Nephron progenitor cell (in vitro differentiated cells): Measurements from ENCODE around the gene SNRPA.
"Not testable (repeated sequence)": the region's sequence is repeated elsewhere in the genome, so short reads cannot be mapped to it uniquely, and the experiment has no call there.

Source experiments
- DNase-seq: peaks from one replicate; pipeline ENCODE4 v3.0.0; 2021
- H3K27ac Mint-ChIP-seq: 2 replicates; pipeline ENCODE4 v1.8.0; 2021; ENCODE audit warnings: mild to moderate bottlenecking, moderate library complexity, mixed read lengths
- H3K27me3 Mint-ChIP-seq: 2 replicates; pipeline ENCODE4 v1.8.0; 2021; ENCODE audit warnings: mild to moderate bottlenecking, low read depth, mixed read lengths; ENCODE audit not compliant: poor library complexity
- H3K36me3 Mint-ChIP-seq: 2 replicates; pipeline ENCODE4 v1.8.0; 2021; ENCODE audit warnings: low read depth, mixed read lengths
- H3K4me1 Mint-ChIP-seq: 2 replicates; pipeline ENCODE4 v1.8.0; 2021; ENCODE audit warnings: mixed read lengths
- H3K4me3 Mint-ChIP-seq: 2 replicates; pipeline ENCODE4 v1.8.0; 2021; ENCODE audit warnings: mild to moderate bottlenecking, moderate library complexity, mixed read lengths
- H3K9me3 Mint-ChIP-seq: 2 replicates; pipeline ENCODE4 v1.8.0; 2021; ENCODE audit warnings: mild to moderate bottlenecking, moderate library complexity, mixed read lengths
- TF ChIP-seq, protein P1 (sequence below): fragments of 200-600 bp; sonication (generic); IDR thresholded peaks from 2 replicates; pipeline ENCODE4 v1.5.0; 2021; ENCODE audit warnings: antibody characterized with exemption

The SNRPA gene

DNA sequence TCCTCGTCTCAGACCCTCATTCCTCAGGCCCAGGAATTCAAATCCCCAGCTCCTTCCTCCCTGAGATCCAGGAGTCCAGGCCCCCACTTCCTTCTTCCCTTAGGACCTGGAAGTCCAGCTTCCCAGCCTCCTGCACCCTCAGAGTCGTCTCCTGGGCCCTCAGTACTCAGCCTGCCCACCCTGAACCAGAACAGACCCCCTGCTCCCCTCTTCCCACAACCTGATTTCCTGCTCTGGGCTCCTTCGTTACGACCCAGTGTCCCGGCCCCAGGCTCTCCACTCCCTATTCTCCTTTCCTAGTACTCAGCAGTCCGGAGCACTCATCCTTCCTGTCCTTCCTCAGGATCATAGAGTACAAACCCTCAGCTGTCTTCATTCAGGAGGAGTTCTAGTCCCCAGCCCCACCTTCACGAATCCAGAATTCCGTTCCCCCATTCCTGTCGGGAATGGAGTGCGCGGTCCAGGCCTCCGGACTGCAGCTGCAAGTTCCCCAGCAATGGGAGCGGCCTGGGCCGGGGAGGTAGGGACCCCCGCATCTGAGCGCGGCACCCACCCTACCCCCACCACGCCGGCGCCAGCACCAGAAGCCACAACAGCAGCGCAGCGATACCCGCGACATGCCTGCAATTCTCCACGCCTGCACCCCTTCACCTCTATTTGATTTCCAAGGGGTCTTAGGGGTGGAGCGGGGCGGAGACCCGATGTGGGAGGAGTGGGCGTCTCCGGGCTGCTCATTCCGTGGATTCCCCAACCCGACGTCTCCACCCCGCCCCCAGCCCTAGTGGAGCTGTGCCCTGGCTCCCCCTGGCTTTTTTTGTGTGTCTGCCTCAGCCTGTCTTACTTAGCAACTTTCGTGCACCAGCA is 60.7 kb downstream of the SNRPA start:
- H3K9me3 Mint-ChIP-seq = no peaks in the 10 kb centered on the region
- H3K36me3 Mint-ChIP-seq = peaks cover 11% of the 10 kb centered on the region
- H3K4me1 Mint-ChIP-seq = peaks cover 65% of the 10 kb centered on the region
- TF ChIP-seq, protein P1, sequence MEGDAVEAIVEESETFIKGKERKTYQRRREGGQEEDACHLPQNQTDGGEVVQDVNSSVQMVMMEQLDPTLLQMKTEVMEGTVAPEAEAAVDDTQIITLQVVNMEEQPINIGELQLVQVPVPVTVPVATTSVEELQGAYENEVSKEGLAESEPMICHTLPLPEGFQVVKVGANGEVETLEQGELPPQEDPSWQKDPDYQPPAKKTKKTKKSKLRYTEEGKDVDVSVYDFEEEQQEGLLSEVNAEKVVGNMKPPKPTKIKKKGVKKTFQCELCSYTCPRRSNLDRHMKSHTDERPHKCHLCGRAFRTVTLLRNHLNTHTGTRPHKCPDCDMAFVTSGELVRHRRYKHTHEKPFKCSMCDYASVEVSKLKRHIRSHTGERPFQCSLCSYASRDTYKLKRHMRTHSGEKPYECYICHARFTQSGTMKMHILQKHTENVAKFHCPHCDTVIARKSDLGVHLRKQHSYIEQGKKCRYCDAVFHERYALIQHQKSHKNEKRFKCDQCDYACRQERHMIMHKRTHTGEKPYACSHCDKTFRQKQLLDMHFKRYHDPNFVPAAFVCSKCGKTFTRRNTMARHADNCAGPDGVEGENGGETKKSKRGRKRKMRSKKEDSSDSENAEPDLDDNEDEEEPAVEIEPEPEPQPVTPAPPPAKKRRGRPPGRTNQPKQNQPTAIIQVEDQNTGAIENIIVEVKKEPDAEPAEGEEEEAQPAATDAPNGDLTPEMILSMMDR = no peak
- H3K27me3 Mint-ChIP-seq = peaks cover 45% of the 10 kb centered on the region
- H3K27ac Mint-ChIP-seq = no peak overlapping the region
- peak; percentile 54 for DNase-seq
- H3K4me3 Mint-ChIP-seq = peak overlapping the region; percentile 90

- H3K27ac Mint-ChIP-seq, H3K9me3 Mint-ChIP-seq, DNase-seq, H3K36me3 Mint-ChIP-seq: not testable (repeated sequence)
- Mint-ChIP-seq H3K4me3 (peak overlapping the region; percentile 90), H3K4me1 (peaks cover 56% of the 10 kb centered on the region), H3K27me3 (peaks cover 52% of the 10 kb centered on the region)
Observed at GRCh38 chr19:40812571-40812970, 61.6 kb downstream of the SNRPA start.

DNA sequence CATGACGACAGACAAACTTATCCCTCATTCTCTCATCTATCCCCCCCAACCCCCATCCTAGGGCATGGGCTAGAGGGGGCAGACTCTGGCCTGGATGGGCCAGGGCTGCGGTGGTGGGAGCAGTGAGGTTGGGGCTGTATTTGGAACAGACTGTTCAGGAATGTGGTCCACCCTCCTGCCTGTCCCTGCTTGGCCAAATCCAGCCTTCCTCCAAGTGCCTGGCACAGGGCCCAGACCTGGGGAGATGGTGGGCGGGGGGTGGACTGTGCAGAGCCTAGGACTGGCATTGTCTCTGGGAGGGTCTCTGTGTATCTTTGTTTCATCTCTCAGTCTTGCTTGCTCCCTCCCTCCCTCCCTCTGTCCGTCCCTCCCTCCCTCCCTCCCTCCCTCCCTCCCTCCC is 62.2 kb downstream of the SNRPA start:
- no peak for DNase-seq
- Mint-ChIP-seq H3K4me1 (peaks cover 53% of the 10 kb centered on the region), H3K27ac (no peak overlapping the region), H3K9me3 (no peaks in the 10 kb centered on the region), H3K27me3 (peaks cover 58% of the 10 kb centered on the region), H3K4me3 (peak overlapping the region; percentile 90), H3K36me3 (no peaks in the 10 kb centered on the region)
- TF ChIP-seq, protein P1 = no peak
